RCC 7860 (cell line): Measurements from ENCODE around the gene SPRR2D.
A peak's percentile ranks its signal among the peaks of the same experiment; 100 is the strongest.
"Not testable (repeated sequence)": the region's sequence is repeated elsewhere in the genome, so short reads cannot be mapped to it uniquely, and the experiment has no call there.

ENCODE experiments used
- DNase-seq: peaks from one replicate; pipeline ENCODE4 v3.0.0-alpha.2; 2015; ENCODE audit warnings: low spot score
- FAIRE-seq: peaks from 2 replicates; lab custom pipeline; 2012; peaks lifted over from hg19 to GRCh38; lab: Jason Lieb, UNC

SPRR2D gene

DNA sequence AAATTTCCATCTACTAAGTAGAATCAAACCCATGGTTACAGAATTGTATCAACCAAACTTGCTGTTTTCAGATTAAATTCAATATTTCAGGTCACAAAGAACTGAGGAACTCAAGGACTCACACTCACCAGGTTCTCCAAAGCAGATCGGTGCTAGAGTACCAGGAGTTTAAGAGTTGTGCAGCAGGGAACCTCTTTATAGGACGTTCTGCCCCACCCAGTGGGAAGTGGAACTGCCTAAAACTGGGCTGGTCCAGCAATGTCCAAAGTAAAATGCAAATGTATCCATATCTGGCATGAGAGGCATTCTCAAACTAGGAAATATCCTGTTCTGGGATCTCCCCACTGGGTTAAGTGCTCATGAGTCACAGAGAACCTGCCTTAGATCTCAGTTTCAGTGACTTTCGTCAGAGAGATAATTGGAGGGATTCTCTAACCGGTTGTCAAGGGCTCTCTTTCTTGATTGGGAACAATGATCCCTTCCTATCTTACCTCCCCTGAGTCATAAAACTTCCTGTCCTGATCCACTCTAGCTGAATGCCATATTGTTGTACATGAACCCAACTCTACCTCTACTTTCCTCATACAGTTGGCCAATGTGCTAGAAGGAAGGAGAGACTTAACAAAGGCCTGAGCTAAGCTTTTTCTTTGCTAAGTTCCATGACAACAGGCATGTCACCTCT is at the start of gene SPRR2D:
Gene SPRR2D, minus strand, starts transcription at position 171 of the 682 bp plus-strand sequence. CDS start 774 bp downstream, outside the sequence.
- DNase-seq (no peak), FAIRE-seq (no peak)

DNA sequence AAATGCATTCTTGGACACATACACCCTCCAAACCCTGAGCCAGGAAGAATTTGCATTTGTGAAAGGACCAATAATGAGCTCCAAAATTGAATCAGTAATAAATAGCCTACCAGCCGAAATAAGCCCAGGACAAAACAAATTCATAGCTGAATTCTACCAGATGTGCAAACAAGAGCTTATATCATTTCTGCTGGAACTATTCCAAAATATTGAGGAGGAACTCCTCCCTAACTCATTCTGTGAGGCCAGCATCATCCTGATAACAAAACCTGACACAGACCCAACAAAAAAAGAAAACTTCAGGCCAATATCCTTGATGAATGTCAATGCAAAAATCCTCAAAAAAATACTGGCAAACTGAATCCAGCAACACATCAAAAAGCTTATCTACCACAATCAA is 46.7 kb upstream of the SPRR2D start:
- no peak for FAIRE-seq
- DNase-seq, result no peak

DNA sequence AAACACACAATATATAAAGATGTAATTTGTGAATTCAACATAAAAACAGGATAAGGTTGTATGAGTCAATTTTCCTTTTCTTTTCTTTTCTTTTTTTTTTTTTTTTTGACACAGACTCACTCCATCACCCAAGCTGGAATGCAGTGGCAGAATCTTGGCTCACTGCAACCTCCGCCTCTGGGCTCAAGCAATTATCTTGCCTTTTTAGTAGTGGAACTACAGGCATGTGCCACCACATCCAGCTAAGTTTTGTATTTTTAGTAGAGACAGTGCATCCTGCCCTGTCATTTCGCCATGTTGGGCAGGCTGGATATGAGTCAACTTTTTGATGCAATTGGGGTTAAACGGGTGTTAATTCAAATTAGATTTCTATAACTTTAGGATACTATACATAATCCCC is 40.8 kb upstream of the SPRR2D start:
- FAIRE-seq (no peak), DNase-seq (no peak)

DNA sequence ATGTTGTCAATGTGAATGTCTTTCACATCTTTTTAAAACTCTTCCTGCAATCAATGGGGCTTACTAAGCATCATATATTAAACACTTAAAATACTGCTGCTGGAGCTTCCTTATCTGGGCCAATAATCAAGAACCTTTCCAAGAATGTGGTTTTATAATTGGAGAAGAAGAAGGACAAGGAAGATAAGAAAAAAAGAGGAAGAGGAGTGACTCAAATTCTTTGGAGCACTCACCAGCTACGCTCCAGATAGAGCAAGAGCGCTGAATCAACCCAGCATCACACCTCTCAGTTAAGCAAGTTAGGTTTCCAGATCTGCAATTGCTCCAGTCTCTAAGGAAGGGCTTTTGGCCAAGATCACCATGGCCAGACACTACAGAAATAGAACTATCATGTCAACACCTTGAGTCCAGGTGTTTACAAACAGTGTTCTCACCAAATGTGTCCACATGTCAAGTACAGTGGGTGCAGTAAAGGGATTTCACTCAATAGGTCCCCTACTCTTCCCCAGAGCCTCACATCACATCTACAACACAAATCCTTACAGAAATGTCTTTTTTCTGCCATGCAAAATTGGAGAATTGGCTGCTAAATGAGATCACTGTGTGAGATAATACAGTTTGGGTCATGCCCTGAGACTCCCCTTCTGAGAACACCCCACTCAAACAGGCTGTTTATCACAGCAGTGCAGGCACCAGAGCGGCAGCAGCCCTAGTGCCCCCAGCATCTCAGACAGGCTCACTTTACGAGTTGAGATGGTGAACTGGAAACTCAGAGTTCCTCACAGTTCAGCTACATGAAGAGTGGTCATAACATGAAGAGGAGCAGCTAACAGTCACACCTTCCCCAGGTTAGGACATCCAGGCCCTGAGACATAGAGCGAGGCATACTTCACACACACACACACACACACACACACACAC is 32.1 kb upstream of the SPRR2D start:
- DNase-seq (no peak), FAIRE-seq (no peak)

DNA sequence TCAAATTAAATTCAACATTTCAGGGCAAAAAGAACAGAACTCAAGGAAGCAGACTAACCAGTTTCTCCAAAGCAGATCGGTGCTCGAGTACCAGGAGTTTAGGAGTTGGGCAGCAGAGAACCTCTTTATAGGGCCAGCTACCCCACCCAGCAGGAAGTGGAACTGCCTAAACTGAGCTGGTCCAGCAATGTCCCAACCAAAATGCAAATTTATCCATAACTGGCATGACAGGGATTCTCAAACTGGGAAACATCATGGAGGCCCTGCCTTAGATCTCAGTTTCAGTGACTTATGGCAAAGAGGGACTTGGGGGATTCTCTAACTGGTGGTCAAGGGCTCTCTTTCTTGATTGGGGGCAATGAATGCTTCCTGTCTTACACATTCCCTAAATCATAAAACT is 30.6 kb upstream of the SPRR2D start, which contains the start of gene SPRR2B:
Gene SPRR2B, minus strand, starts transcription at position 101 of the 400 bp plus-strand sequence. CDS start 772 bp downstream, outside the sequence.
- DNase-seq (no peak), FAIRE-seq (no peak)

DNA sequence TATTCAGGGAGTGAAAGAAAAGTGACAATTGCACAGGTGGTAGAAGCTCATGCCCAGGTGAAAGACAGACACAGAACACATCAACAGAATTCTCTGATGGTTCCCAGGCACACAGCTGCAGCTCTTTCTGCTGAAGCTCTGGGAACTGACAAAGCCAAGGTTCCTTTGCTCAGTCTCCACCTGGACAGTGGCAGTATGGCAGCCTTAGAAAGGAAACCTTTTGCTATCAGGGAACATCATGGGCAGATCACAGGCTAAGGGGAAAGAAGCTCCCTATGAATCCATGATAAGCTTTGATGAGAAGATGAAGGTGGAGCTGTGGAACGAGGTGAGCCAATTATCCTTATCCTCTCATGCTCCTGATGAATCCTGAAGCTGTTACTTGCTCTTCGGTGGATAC is 29.3 kb upstream of the SPRR2D start:
- DNase-seq, result no peak
- no peak for FAIRE-seq

DNA sequence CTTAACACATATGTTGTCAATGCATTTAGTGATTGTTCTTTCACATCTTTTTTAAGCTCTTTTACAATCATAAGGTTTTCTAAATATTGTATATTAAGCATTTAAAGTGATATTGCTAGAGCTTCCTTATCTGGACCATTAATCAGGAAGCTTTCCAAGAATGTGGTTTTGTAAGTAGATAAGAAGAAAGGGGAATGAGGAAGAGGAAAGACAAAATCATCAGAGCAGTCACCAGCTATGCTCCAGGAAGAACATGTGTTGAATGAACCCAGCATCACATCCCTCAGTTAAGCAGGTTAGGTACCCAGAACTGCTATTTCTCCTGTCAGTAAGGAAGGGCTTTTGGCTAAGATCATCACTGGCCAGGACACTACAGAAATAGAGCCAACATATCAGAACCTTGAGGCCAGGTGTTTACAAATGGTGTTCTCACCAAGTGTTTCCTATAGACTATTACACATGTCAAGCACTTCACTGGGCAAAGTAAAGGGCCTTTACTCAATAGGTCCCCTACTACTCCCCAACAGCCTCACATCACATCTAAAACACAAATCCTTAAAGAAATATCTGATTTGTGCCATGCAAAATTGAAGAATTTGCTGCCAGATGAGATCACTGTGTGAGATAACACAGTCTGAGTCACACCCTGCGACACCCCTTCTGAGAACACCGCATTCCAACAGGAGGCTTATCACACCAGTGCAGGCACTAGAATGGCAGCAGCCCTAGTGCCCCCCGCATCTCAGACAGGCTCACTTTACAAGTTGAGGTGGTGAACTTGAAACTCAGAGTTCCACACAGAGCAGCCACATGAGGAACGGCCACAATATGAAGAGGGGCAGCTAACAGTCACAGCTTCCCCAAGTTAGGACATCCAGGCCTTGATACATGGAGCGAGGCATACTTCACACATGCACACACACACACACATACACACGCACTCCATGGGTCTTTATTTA is 18.2 kb upstream of the SPRR2D start:
- DNase-seq, result no peak
- no peak for FAIRE-seq

DNA sequence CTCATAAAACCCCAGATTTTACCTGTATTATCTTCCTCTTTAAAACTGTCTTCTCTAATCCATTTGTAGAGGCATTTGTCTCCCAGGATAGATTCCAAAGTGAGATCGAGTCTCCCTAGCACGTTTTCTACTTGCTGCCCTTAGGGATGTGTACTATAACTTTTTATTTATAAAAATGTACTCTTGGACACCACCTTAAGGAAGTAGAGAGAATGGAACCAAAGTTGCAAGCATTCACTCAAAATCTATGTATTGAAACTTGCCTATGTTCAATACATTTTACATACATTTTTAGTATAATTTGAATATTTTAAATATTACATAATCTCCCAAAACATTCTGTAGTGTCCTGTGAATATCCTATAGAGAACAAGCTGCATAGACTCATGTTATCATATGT is 17.2 kb upstream of the SPRR2D start:
- FAIRE-seq, result no peak
- DNase-seq, result no peak

DNA sequence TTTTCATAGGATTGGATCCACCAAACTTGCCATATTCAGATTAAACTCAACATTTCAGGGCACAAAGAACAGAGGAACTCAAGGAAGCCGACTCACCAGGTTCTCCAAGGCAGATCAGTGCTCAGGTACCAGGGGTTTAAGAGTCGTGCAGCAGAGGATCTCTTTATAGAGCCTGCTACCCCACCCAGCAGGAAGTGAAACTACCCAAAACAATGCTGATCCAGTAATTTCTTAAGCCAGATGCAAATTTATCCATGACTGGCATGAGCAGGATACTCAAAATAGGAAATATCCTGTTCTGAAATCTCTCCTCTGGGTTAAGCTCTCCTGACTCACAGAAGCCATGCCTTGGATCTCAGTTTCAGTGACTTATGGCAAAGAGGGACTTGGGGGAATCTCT is 16.5 kb upstream of the SPRR2D start, which contains the start of gene SPRR2A:
Gene SPRR2A, minus strand, starts transcription at position 138 of the 400 bp plus-strand sequence. CDS start 777 bp downstream, outside the sequence.
- DNase-seq (no peak), FAIRE-seq (no peak)

DNA sequence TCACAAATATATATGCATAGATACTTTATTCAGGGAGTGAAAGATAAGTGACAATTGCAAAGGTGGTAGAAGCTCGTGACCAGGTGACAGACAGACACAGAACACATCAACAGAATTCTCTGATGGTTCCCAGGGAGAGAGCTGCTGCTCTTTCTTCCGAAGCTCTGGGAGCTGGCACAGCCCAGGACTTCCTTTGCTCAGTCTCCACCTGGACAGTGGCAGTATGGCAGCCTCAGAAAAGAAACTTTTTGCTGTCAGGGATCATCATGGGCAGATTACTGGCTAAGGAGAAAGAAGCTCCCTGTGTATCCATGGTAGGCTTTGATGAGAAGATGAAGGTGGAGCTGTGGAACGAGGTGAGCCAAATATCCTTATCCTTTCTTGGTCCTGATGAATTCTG is 15.2 kb upstream of the SPRR2D start:
- not testable (repeated sequence) for FAIRE-seq, DNase-seq

DNA sequence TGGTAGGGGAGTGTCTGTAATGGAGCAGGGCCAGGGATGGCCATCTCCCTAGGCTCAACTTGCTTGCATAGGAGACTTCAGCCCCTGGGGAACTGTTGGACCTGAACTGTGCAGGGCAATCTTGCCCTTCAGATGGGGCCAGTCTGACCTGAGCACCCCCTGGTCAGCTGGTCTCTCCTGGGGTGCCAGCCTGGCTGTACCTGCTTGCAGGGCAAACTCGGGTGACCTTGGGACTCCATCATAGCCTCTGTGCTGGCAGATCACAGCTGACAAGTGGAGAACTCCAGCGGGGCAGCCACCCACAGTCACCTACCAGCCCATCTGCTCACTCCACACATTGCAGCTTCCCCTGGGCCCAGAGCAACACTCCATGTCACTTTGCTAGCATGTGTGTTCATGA is 8.3 kb upstream of the SPRR2D start:
- FAIRE-seq, result no peak
- no peak for DNase-seq

DNA sequence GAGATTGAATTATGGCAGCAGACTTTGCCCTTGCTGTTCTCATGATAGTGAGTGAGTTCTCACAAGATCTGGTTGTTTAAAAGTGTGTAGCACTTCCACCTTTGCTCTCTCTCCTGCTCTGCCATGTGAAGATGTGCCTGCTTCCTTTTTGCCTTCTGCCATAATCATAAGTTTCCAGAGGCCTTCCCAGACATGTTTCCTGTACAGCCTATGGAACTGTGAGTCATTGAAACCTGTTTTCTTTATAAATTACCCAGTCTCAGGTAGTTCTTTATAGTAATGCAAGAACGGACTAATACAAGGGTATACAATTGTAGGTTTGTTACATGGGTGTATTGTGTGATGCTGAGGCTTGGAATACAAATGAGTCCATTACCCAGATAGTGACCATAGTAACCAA is 5.7 kb downstream of the SPRR2D start:
- no peak for DNase-seq
- FAIRE-seq, result no peak

DNA sequence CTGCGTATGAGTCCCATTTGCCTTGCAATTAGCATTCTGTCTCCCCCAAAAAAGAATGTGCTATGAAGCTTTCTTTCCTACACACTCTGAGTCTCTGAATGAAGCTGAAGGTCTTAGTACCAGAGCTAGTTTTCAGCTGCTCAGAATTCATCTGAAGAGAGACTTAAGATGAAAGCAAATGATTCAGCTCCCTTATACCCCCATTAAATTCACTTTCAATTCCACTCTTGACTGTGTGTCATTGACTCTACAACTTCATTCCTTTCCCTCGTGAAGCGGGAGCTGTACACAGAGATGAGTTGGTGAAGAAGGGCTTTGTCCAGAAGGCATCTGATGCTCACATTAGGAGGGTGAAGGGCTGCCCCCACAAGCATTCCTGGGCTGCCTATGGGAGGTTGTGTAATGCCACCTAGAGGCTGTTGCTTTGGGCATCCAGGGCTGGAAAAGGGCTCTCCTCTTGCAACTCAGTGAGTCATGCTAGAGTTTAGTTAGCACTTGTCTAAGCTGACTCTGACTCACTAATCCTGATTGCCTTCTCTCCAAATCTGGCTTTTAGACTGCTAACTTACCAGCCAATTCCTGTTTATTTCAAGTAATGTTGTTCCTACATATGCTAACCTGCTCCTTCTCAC is 8.1 kb downstream of the SPRR2D start:
- peak; percentile 20 for FAIRE-seq
- DNase-seq, result peak; percentile 35

DNA sequence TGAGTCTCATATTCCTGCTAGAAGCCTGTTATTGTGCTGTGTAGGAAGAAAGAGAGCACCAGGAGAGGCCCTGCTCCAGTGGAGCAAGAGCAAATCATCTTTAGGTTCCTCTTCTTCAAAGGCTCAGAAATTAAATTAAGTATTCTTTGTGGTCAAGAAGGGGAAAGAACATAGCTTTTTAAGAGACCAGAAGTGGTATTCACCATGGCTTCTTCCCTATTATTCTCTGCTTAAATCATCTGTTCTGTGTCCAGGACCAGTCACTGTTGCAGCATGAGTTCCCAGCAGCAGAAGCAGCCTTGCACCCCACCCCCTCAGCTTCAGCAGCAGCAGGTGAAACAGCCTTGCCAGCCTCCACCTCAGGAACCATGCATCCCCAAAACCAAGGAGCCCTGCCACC is 8.8 kb downstream of the SPRR2D start:
- no peak for DNase-seq
- no peak for FAIRE-seq

DNA sequence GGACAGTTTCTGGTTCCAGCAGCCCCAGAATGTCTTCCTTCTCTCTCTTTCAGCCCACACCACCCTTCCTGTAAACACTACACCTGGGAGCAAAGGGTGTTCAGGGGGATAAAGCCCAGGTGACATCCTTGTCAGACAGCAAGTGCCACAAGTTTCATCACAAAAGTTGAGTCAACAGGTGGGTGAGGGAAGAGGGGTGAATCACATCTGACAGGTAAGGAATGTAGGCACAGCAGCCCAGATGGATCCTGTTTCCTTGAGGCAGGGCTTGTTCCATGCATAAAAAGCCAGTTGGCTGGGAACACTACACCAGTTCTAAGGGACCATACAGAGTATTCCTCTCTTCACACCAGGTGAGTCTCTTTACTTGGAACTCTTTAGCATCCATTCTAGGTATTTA is 10.0 kb downstream of the SPRR2D start, which contains the start of gene SPRR1B:
Gene SPRR1B, plus strand, starts transcription at position 309 of the 400 bp plus-strand sequence. CDS start 1,143 bp downstream, outside the sequence.
- DNase-seq, result no peak

DNA sequence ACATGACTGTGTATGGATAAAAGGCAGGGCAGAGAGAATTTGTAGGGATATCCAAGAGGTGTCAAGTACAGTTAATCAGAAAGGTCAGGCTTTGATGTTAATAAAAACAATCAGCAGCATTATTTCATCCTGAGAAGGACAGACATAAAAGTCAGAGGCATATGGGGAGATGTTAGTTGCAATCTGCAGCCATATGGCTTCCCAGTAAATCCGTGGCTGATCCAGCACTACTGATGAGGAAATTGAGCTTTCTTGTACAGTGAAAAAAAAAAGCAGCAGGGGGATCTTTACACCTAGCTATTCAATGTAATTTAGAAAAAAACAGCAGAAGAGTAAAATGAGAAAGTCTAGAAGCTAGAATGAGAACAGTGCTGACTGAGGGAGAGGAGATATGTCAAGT is 12.2 kb downstream of the SPRR2D start:
- no peak for DNase-seq
- FAIRE-seq, result no peak

More for the DNA sequence above, 10.0 kb downstream of the SPRR2D start, which contains the start of gene SPRR1B:
- FAIRE-seq, result no peak

DNA sequence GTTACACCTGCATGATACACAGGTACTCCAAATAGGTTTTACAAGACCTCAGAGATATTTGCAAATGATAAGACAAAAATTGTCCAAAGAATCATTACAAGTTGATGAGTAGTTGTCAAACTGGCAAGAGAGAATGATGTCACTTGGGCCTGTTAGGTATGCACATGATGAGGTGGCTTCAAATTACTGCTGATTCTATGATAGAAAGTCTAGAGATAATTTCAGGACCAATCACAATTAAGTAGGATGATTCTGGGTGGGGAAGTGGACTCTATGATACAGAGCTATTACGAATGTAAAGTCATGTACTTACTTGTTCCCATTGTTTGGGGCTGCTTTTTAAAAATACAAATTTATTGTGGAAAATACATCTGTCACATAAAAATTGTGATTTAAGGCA is 15.1 kb downstream of the SPRR2D start:
- FAIRE-seq (no peak), DNase-seq (no peak)

DNA sequence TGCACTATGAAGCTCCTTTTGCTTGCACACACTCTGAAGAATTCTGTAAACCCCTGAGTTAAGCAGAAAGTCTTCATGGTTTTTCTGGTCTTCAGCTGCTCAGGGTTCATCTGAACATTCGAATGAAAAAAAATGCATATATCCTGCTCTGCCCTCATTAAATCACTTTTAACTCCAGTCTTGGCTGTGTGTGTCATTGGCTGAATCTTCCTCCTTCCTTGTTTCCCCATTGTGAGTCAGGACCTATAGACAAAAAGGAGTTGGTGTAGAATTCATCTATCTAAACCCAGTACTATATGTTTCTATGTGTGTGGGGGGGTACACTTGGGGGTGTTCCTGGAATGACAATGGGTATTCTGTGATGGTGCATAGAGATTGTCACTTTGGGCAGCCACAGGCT is 16.5 kb downstream of the SPRR2D start:
- FAIRE-seq (no peak), DNase-seq (no peak)

DNA sequence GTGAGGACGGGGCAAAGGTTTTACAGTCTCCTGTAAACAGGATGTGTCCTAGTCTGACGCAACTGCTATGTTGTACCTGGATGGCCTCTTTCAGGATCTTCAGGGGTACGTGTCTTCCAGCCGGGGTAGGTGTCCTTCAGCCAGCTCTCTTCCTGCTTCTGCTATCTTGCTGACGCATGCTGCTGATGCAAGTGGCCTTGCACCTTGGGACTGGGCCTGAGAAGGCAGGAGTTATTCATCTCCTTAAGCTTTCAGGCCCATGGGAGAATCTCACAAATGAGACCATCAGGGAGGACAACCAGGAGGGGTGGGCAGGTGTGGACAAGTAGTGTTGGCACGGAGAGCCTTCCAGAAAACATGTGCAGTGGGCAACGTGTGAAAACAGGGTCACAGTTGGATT is 17.8 kb downstream of the SPRR2D start:
- no peak for FAIRE-seq
- DNase-seq, result no peak

DNA sequence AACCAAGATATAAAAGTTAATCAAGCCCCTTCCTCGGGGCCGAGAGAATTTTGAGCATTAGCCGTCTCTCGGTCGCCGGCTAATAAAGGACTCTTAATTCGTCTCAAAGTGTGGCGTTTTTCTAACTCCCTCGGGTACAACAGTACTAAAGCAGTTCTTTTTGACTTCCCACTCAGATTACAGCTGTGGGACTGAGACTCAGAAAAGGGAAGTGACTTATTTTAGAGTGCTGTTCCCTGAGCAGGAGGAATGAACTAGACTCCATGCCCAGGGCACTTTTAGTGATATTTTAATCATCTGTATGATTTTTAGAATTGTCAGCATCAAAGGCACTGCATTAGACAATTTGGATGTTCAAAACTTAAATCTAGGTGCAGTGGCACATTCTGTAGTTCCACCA is 18.6 kb downstream of the SPRR2D start:
- FAIRE-seq, DNase-seq: not testable (repeated sequence)
